Measurements from ENCODE around the gene GJB3.

Gene GJB3

GRCh38 chr1:34795916-34796315 is 14.9 kb downstream of the GJB3 start:
- Histone ChIP-seq H2AFZ (ENCODE audit: low read depth, low read length) (no peak overlapping the region), H3K79me2 (ENCODE audit: low read length) (no peaks in the 10 kb centered on the region), H3K4me2 (ENCODE audit: low read length) (no peak overlapping the region), H4K20me1 (ENCODE audit: insufficient read depth, low read length) (no peaks in the 10 kb centered on the region), H3K4me1 (ENCODE audit: low read length) (no peaks in the 10 kb centered on the region), H3K9ac (ENCODE audit: low read length) (no peak overlapping the region), H3K36me3 (replicated peaks; ENCODE audit: low read depth, low read length) (no peaks in the 10 kb centered on the region), H3K27me3 (ENCODE audit: low read depth, low read length) (no peaks in the 10 kb centered on the region), H3K9me3 (ENCODE audit: insufficient read depth, low read length) (no peaks in the 10 kb centered on the region), H3K27ac (ENCODE audit: low read length) (no peak overlapping the region), H3K4me3 (ENCODE audit: low read length) (no peak overlapping the region)
- no peak for TF ChIP-seq CTCF (IDR thresholded peaks at IDR 0.05; ENCODE audit: low read depth, low read length)
- TF ChIP-seq EZH2phosphoT487 (IDR thresholded peaks at IDR 0.05; ENCODE audit: low read depth), result no peak

- Histone ChIP-seq H3K9me3 (ENCODE audit: insufficient read depth, low read length) (no peaks in the 10 kb centered on the region), H3K9ac (ENCODE audit: low read length) (no peak overlapping the region), H3K27ac (ENCODE audit: low read length) (no peak overlapping the region), H4K20me1 (ENCODE audit: insufficient read depth, low read length) (no peaks in the 10 kb centered on the region), H3K4me2 (ENCODE audit: low read length) (no peak overlapping the region), H3K79me2 (ENCODE audit: low read length) (no peaks in the 10 kb centered on the region), H3K27me3 (ENCODE audit: low read depth, low read length) (no peaks in the 10 kb centered on the region), H2AFZ (ENCODE audit: low read depth, low read length) (no peak overlapping the region), H3K36me3 (replicated peaks; ENCODE audit: low read depth, low read length) (no peaks in the 10 kb centered on the region), H3K4me1 (ENCODE audit: low read length) (no peaks in the 10 kb centered on the region), H3K4me3 (ENCODE audit: low read length) (no peak overlapping the region)
- TF ChIP-seq CTCF (IDR thresholded peaks at IDR 0.05; ENCODE audit: low read depth, low read length) (no peak), EZH2phosphoT487 (IDR thresholded peaks at IDR 0.05; ENCODE audit: low read depth) (no peak)
These were observed 16.0 kb downstream of the GJB3 start for GRCh38 chr1:34796990-34797389.

- H3K79me2 ChIP-seq (ENCODE audit: low read length), result no peaks in the 10 kb centered on the region
- H2AFZ ChIP-seq (ENCODE audit: low read depth, low read length), result no peak overlapping the region
- no peaks in the 10 kb centered on the region for H3K27me3 ChIP-seq (ENCODE audit: low read depth, low read length)
- H3K27ac ChIP-seq (ENCODE audit: low read length), result no peak overlapping the region
- H3K4me1 ChIP-seq (ENCODE audit: low read length), result no peaks in the 10 kb centered on the region
- H4K20me1 ChIP-seq (ENCODE audit: insufficient read depth, low read length), result no peaks in the 10 kb centered on the region
- no peaks in the 10 kb centered on the region for H3K36me3 ChIP-seq (replicated peaks; ENCODE audit: low read depth, low read length)
- H3K4me2 ChIP-seq (ENCODE audit: low read length), result no peak overlapping the region
- H3K4me3 ChIP-seq (ENCODE audit: low read length), result no peak overlapping the region
- TF ChIP-seq EZH2phosphoT487 (IDR thresholded peaks at IDR 0.05; ENCODE audit: low read depth) (no peak), CTCF (IDR thresholded peaks at IDR 0.05; ENCODE audit: low read depth, low read length) (no peak)
- H3K9ac ChIP-seq (ENCODE audit: low read length), result no peak overlapping the region
- no peaks in the 10 kb centered on the region for H3K9me3 ChIP-seq (ENCODE audit: insufficient read depth, low read length)
These were observed 19.2 kb downstream of the GJB3 start for GRCh38 chr1:34800214-34800613.

GRCh38 chr1:34803770-34804169 is 22.8 kb downstream of the GJB3 start:
- Histone ChIP-seq H3K79me2 (ENCODE audit: low read length) (no peaks in the 10 kb centered on the region), H3K27me3 (ENCODE audit: low read depth, low read length) (no peaks in the 10 kb centered on the region), H3K4me3 (ENCODE audit: low read length) (no peak overlapping the region), H4K20me1 (ENCODE audit: insufficient read depth, low read length) (no peaks in the 10 kb centered on the region), H3K36me3 (replicated peaks; ENCODE audit: low read depth, low read length) (no peaks in the 10 kb centered on the region), H3K4me1 (ENCODE audit: low read length) (no peaks in the 10 kb centered on the region), H2AFZ (ENCODE audit: low read depth, low read length) (no peak overlapping the region), H3K27ac (ENCODE audit: low read length) (no peak overlapping the region), H3K9ac (ENCODE audit: low read length) (no peak overlapping the region), H3K4me2 (ENCODE audit: low read length) (no peak overlapping the region), H3K9me3 (ENCODE audit: insufficient read depth, low read length) (no peaks in the 10 kb centered on the region)
- TF ChIP-seq CTCF (IDR thresholded peaks at IDR 0.05; ENCODE audit: low read depth, low read length) (no peak), EZH2phosphoT487 (IDR thresholded peaks at IDR 0.05; ENCODE audit: low read depth) (no peak)
